GM19240 (cell line): Measurements from ENCODE around the gene EMP1.
A peak's percentile ranks its signal among the peaks of the same experiment; 100 is the strongest.

Source experiments
- DNase-seq: peaks from one replicate; pipeline ENCODE4 v3.0.0; 2011; ENCODE audit warnings: low spot score; ENCODE audit not compliant: insufficient read length

EMP1 gene

GRCh38 chr12:13197526-13198143, 1.1 kb downstream of the EMP1 start:
- no peak for DNase-seq

GRCh38 chr12:13198241-13198640, 1.7 kb downstream of the EMP1 start:
- DNase-seq: no peak

- DNase-seq: no peak
Measured at GRCh38 chr12:13198876-13199275, 2.4 kb downstream of the EMP1 start.

- no peak for DNase-seq
Measured at GRCh38 chr12:13199592-13199991, 3.1 kb downstream of the EMP1 start.

- no peak for DNase-seq
Measured at GRCh38 chr12:13200841-13201240, 4.3 kb downstream of the EMP1 start.

GRCh38 chr12:13203034-13203922, 6.8 kb downstream of the EMP1 start:
- DNase-seq: no peak

GRCh38 chr12:13204428-13204827, 7.9 kb downstream of the EMP1 start:
- no peak for DNase-seq

GRCh38 chr12:13205809-13206559, 9.5 kb downstream of the EMP1 start:
- no peak for DNase-seq

GRCh38 chr12:13206560-13206897, 10.0 kb downstream of the EMP1 start:
- DNase-seq: no peak

- DNase-seq: no peak
Measured at GRCh38 chr12:13208533-13209435, 12.3 kb downstream of the EMP1 start.

GRCh38 chr12:13209436-13210235, 13.1 kb downstream of the EMP1 start:
- DNase-seq: no peak

GRCh38 chr12:13210236-13211190, 14.0 kb downstream of the EMP1 start:
- no peak for DNase-seq

GRCh38 chr12:13211191-13211858, 14.8 kb downstream of the EMP1 start:
- DNase-seq: no peak

- peak; percentile 28 for DNase-seq
Measured at GRCh38 chr12:13211859-13212664, 15.5 kb downstream of the EMP1 start.

GRCh38 chr12:13215056-13215455, 18.5 kb downstream of the EMP1 start:
- no peak for DNase-seq

GRCh38 chr12:13218641-13219040, 22.1 kb downstream of the EMP1 start:
- DNase-seq: no peak

- no peak for DNase-seq
Measured at GRCh38 chr12:13219320-13219719, 22.8 kb downstream of the EMP1 start.

GRCh38 chr12:13220838-13221237, 24.3 kb downstream of the EMP1 start:
- no peak for DNase-seq
